ENCODE data around the gene KANK4.

KANK4 gene

DNA sequence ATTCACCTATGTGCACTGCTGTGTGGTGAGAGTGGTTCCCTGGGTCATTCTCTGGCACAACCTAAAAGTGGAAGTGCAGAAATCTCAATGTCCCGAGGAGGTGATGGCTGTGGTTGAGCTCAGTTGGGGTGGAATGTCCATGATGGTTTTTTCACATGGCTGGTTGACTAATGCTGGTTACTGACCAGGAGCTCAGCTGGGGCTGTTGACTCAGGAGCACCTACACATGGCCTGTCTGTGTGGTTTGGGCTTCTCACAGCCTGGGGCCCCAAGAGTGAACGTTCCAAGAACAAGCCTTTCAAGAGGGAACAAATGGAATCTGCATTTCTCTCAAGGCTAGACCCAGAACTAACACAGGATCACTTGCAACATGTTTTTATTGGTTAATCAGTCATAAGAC, 6.4 kb upstream of the KANK4 start:
- TF ChIP-seq ZNF70 (CRISPR knock-in tag; IDR thresholded peaks at IDR 0.05): no peak
- TF ChIP-seq ISL1 (CRISPR knock-in tag; IDR thresholded peaks at IDR 0.05): no peak

GRCh38 chr1:62325081-62325480, 5.8 kb upstream of the KANK4 start:
- TF ChIP-seq ISL1 (CRISPR knock-in tag; IDR thresholded peaks at IDR 0.05) (peak; percentile 43; the same call in 1 of the 2 replicates), ARNTL (CRISPR knock-in tag; IDR thresholded peaks at IDR 0.05; ENCODE audit: borderline replicate concordance, low read depth) (no peak)
- 0 out of 3 replicates have a peak, but pooled peaks have one; percentile 19 for ATAC-seq

More for the DNA sequence above, 6.4 kb upstream of the KANK4 start:
- no peak for ATAC-seq

GRCh38 chr1:62321446-62321845, 2.2 kb upstream of the KANK4 start:
- ATAC-seq: peak; percentile 80
- TF ChIP-seq ZFP3 (CRISPR knock-in tag; IDR thresholded peaks at IDR 0.05) (no peak), BACH2 (CRISPR knock-in tag; IDR thresholded peaks at IDR 0.05; ENCODE audit: borderline replicate concordance) (no peak), CSDC2 (CRISPR knock-in tag; IDR thresholded peaks at IDR 0.05) (no peak), RARB (CRISPR knock-in tag; IDR thresholded peaks at IDR 0.05) (no peak), OSR1 (CRISPR knock-in tag; IDR thresholded peaks at IDR 0.05) (no peak), TOX (CRISPR knock-in tag; IDR thresholded peaks at IDR 0.05; ENCODE audit: borderline replicate concordance) (no peak), ZC3H10 (CRISPR knock-in tag; IDR thresholded peaks at IDR 0.05) (no peak), PPARA (CRISPR knock-in tag; IDR thresholded peaks at IDR 0.05; ENCODE audit: borderline replicate concordance) (no peak)
- TF ChIP-seq, protein P1, sequence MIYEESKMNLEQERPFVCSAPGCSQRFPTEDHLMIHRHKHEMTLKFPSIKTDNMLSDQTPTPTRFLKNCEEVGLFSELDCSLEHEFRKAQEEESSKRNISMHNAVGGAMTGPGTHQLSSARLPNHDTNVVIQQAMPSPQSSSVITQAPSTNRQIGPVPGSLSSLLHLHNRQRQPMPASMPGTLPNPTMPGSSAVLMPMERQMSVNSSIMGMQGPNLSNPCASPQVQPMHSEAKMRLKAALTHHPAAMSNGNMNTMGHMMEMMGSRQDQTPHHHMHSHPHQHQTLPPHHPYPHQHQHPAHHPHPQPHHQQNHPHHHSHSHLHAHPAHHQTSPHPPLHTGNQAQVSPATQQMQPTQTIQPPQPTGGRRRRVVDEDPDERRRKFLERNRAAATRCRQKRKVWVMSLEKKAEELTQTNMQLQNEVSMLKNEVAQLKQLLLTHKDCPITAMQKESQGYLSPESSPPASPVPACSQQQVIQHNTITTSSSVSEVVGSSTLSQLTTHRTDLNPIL (CRISPR knock-in tag; IDR thresholded peaks at IDR 0.05; ENCODE audit: low read depth): no peak

GRCh38 chr1:62318320-62318755, 896 bp downstream of the KANK4 start:
- TF ChIP-seq ZNF70 (CRISPR knock-in tag; IDR thresholded peaks at IDR 0.05) (no peak), ZFP30 (CRISPR knock-in tag; IDR thresholded peaks at IDR 0.05) (no peak), TOX (CRISPR knock-in tag; IDR thresholded peaks at IDR 0.05; ENCODE audit: borderline replicate concordance) (no peak), OSR1 (CRISPR knock-in tag; IDR thresholded peaks at IDR 0.05) (no peak), ESRRG (CRISPR knock-in tag; IDR thresholded peaks at IDR 0.05) (no peak), ZNF8 (CRISPR knock-in tag; IDR thresholded peaks at IDR 0.05) (no peak), BACH2 (CRISPR knock-in tag; IDR thresholded peaks at IDR 0.05; ENCODE audit: borderline replicate concordance) (no peak), RARB (CRISPR knock-in tag; IDR thresholded peaks at IDR 0.05) (no peak), CSDC2 (CRISPR knock-in tag; IDR thresholded peaks at IDR 0.05) (no peak), ARNTL (CRISPR knock-in tag; IDR thresholded peaks at IDR 0.05; ENCODE audit: borderline replicate concordance, low read depth) (no peak), TCF4 (CRISPR knock-in tag; IDR thresholded peaks at IDR 0.05; ENCODE audit: borderline replicate concordance) (no peak), ZFP3 (CRISPR knock-in tag; IDR thresholded peaks at IDR 0.05) (no peak), SNAI2 (CRISPR knock-in tag; IDR thresholded peaks at IDR 0.05) (no peak), ZNF565 (CRISPR knock-in tag; conservative IDR thresholded peaks at IDR 0.05; ENCODE audit: low read depth) (no peak), GLIS3 (CRISPR knock-in tag; IDR thresholded peaks at IDR 0.05) (no peak)
- TF ChIP-seq, protein P1 (CRISPR knock-in tag; IDR thresholded peaks at IDR 0.05; ENCODE audit: low read depth): no peak
- TF ChIP-seq, protein P2, sequence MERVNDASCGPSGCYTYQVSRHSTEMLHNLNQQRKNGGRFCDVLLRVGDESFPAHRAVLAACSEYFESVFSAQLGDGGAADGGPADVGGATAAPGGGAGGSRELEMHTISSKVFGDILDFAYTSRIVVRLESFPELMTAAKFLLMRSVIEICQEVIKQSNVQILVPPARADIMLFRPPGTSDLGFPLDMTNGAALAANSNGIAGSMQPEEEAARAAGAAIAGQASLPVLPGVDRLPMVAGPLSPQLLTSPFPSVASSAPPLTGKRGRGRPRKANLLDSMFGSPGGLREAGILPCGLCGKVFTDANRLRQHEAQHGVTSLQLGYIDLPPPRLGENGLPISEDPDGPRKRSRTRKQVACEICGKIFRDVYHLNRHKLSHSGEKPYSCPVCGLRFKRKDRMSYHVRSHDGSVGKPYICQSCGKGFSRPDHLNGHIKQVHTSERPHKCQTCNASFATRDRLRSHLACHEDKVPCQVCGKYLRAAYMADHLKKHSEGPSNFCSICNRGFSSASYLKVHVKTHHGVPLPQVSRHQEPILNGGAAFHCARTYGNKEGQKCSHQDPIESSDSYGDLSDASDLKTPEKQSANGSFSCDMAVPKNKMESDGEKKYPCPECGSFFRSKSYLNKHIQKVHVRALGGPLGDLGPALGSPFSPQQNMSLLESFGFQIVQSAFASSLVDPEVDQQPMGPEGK (CRISPR knock-in tag; IDR thresholded peaks at IDR 0.05; ENCODE audit: borderline replicate concordance): no peak
- TF ChIP-seq, protein P3, sequence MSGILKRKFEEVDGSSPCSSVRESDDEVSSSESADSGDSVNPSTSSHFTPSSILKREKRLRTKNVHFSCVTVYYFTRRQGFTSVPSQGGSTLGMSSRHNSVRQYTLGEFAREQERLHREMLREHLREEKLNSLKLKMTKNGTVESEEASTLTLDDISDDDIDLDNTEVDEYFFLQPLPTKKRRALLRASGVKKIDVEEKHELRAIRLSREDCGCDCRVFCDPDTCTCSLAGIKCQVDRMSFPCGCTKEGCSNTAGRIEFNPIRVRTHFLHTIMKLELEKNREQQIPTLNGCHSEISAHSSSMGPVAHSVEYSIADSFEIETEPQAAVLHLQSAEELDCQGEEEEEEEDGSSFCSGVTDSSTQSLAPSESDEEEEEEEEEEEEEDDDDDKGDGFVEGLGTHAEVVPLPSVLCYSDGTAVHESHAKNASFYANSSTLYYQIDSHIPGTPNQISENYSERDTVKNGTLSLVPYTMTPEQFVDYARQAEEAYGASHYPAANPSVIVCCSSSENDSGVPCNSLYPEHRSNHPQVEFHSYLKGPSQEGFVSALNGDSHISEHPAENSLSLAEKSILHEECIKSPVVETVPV (CRISPR knock-in tag; IDR thresholded peaks at IDR 0.05): no peak
- TF ChIP-seq, protein P4, sequence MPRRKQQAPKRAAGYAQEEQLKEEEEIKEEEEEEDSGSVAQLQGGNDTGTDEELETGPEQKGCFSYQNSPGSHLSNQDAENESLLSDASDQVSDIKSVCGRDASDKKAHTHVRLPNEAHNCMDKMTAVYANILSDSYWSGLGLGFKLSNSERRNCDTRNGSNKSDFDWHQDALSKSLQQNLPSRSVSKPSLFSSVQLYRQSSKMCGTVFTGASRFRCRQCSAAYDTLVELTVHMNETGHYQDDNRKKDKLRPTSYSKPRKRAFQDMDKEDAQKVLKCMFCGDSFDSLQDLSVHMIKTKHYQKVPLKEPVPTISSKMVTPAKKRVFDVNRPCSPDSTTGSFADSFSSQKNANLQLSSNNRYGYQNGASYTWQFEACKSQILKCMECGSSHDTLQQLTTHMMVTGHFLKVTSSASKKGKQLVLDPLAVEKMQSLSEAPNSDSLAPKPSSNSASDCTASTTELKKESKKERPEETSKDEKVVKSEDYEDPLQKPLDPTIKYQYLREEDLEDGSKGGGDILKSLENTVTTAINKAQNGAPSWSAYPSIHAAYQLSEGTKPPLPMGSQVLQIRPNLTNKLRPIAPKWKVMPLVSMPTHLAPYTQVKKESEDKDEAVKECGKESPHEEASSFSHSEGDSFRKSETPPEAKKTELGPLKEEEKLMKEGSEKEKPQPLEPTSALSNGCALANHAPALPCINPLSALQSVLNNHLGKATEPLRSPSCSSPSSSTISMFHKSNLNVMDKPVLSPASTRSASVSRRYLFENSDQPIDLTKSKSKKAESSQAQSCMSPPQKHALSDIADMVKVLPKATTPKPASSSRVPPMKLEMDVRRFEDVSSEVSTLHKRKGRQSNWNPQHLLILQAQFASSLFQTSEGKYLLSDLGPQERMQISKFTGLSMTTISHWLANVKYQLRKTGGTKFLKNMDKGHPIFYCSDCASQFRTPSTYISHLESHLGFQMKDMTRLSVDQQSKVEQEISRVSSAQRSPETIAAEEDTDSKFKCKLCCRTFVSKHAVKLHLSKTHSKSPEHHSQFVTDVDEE (CRISPR knock-in tag; IDR thresholded peaks at IDR 0.05): no peak
- no peak for ATAC-seq
